NB4 (cell line): ENCODE results near the gene C1QB.

Source experiments
- DNase-seq: peaks from one replicate; pipeline ENCODE4 v3.0.0; 2010; ENCODE audit warnings: low read depth
- H3K4me3 ChIP-seq: one replicate; pipeline ENCODE4 v1.5.1; 2011; ENCODE audit warnings: mild to moderate bottlenecking, low read depth, low read length, moderate library complexity
- CTCF ChIP-seq: IDR thresholded peaks from one replicate; pipeline ENCODE4 v1.5.1; 2012; ENCODE audit warnings: low read depth, low read length
- MAX ChIP-seq: IDR thresholded peaks from 2 replicates; pipeline ENCODE4 v1.6.1; 2011; ENCODE audit warnings: low read depth, low read length
- MYC ChIP-seq: IDR thresholded peaks from 2 replicates; pipeline ENCODE4 v1.6.1; 2011; ENCODE audit warnings: low read depth, low read length
- POLR2A ChIP-seq: IDR thresholded peaks from 2 replicates; pipeline ENCODE4 v1.6.1; 2011; ENCODE audit warnings: mild to moderate bottlenecking; ENCODE audit not compliant: insufficient read length; ENCODE audit errors: extremely low read depth

C1QB gene

GRCh38 chr1:22652881-22653316 is at the start of gene C1QB:
TSS of gene C1QB (plus strand) at chr1:22653236. CDS start at chr1:22659463, 6,227 bp downstream.
- no peak for TF ChIP-seq CTCF
- no peak for TF ChIP-seq POLR2A
- TF ChIP-seq MYC = no peak
- TF ChIP-seq MAX = no peak
- no peak for DNase-seq
- no peak within 1 kb of the TSS for H3K4me3 ChIP-seq

- DNase-seq = peak; percentile 19
- TF ChIP-seq POLR2A = no peak
- no peak for TF ChIP-seq MYC
- TF ChIP-seq MAX = no peak
- TF ChIP-seq CTCF = no peak
- H3K4me3 ChIP-seq = no peak overlapping the region
Measured at GRCh38 chr1:22606161-22606560, 46.9 kb upstream of the C1QB start.

GRCh38 chr1:22607154-22607553 is 45.9 kb upstream of the C1QB start:
- no peak for DNase-seq
- H3K4me3 ChIP-seq = no peak overlapping the region
- no peak for TF ChIP-seq POLR2A

GRCh38 chr1:22608361-22608760 is 44.7 kb upstream of the C1QB start:
- TF ChIP-seq CTCF (no peak), MYC (no peak), MAX (no peak), POLR2A (no peak)
- no peak for DNase-seq
- no peak overlapping the region for H3K4me3 ChIP-seq

GRCh38 chr1:22609291-22609690 is 43.7 kb upstream of the C1QB start:
- no peak for DNase-seq
- TF ChIP-seq POLR2A (no peak), MAX (no peak), MYC (no peak), CTCF (no peak)

GRCh38 chr1:22611530-22611947 is 41.5 kb upstream of the C1QB start:
- no peak overlapping the region for H3K4me3 ChIP-seq
- TF ChIP-seq MYC = no peak
- no peak for TF ChIP-seq CTCF
- TF ChIP-seq POLR2A = no peak
- TF ChIP-seq MAX = peak; percentile 70
- peak; percentile 76 for DNase-seq

More at GRCh38 chr1:22609291-22609690, 43.7 kb upstream of the C1QB start:
- H3K4me3 ChIP-seq = no peak overlapping the region
